GM19455 (cell line): Measurements from ENCODE around the gene MRFAP1.

ENCODE experiments used
- ATAC-seq: cut with Tn5 transposase; IDR thresholded peaks from one replicate; pipeline ENCODE4 v1.9.1; 2021; ENCODE audit not compliant: unreplicated experiment

Gene MRFAP1

GRCh38 chr4:6689506-6689960 lies 49.0 kb downstream of the MRFAP1 start:
- ATAC-seq, result no peak
